ENCODE results near the gene BDP1.
"Not testable (repeated sequence)": the region's sequence is repeated elsewhere in the genome, so short reads cannot be mapped to it uniquely, and the experiment has no call there.

The BDP1 gene

GRCh38 chr5:71447218-71447808 is 8.1 kb upstream of the BDP1 start:
- not testable (repeated sequence) for H3K4me1 ChIP-seq (ENCODE audit: insufficient read depth, low read length); H3K4me2 ChIP-seq (ENCODE audit: insufficient read depth, low read length); H3K9me3 ChIP-seq (ENCODE audit: insufficient read depth, low read length, severe bottlenecking); H3K27me3 ChIP-seq (ENCODE audit: insufficient read depth, low read length, poor library complexity); H3K36me3 ChIP-seq (ENCODE audit: insufficient read depth, low read length); H3K9ac ChIP-seq (ENCODE audit: low read depth, low read length); H3K27ac ChIP-seq (ENCODE audit: low read length); H3K79me2 ChIP-seq (ENCODE audit: insufficient read depth, low read length); H4K20me1 ChIP-seq (ENCODE audit: insufficient read depth, low read length); H3K4me3 ChIP-seq (ENCODE audit: low read depth in 1 of 2, low read length in 2 of 2); H2AFZ ChIP-seq (ENCODE audit: low read depth, low read length)
- DNase-seq (peak; percentile 59), ATAC-seq (ENCODE audit: insufficient read depth, low read depth) (peak; percentile 100)
- peak; percentile 47 for TF ChIP-seq CTCF (IDR thresholded peaks at IDR 0.05; ENCODE audit: borderline replicate concordance, extremely low read depth, low read length, poor library complexity, severe bottlenecking)

GRCh38 chr5:71452876-71453275 is 2.6 kb upstream of the BDP1 start:
- Histone ChIP-seq H3K4me3 (ENCODE audit: low read depth in 1 of 2, low read length in 2 of 2) (no peak overlapping the region), H4K20me1 (ENCODE audit: insufficient read depth, low read length) (peaks cover 5% of the 10 kb centered on the region; the same call in 1 of the 2 replicates), H2AFZ (ENCODE audit: low read depth, low read length) (no peak overlapping the region), H3K36me3 (ENCODE audit: insufficient read depth, low read length) (peaks cover 5% of the 10 kb centered on the region), H3K79me2 (ENCODE audit: insufficient read depth, low read length) (peaks cover 24% of the 10 kb centered on the region), H3K4me1 (ENCODE audit: insufficient read depth, low read length) (peaks cover 23% of the 10 kb centered on the region), H3K27ac (ENCODE audit: low read length) (no peak overlapping the region), H3K4me2 (ENCODE audit: insufficient read depth, low read length) (no peak overlapping the region), H3K9ac (ENCODE audit: low read depth, low read length) (no peak overlapping the region), H3K27me3 (ENCODE audit: insufficient read depth, low read length, poor library complexity) (no peaks in the 10 kb centered on the region), H3K9me3 (ENCODE audit: insufficient read depth, low read length, severe bottlenecking) (no peaks in the 10 kb centered on the region)
- DNase-seq (no peak), ATAC-seq (ENCODE audit: insufficient read depth, low read depth) (no peak)
- TF ChIP-seq CTCF (IDR thresholded peaks at IDR 0.05; ENCODE audit: borderline replicate concordance, extremely low read depth, low read length, poor library complexity, severe bottlenecking), result no peak
- TF ChIP-seq EZH2 (IDR thresholded peaks at IDR 0.05; ENCODE audit: borderline replicate concordance, low read depth, low read length, severe bottlenecking), result no peak

GRCh38 chr5:71454913-71455312 is 538 bp upstream of the BDP1 start:
- Histone ChIP-seq H3K4me2 (ENCODE audit: insufficient read depth, low read length) (peak overlapping the region; percentile 83), H3K79me2 (ENCODE audit: insufficient read depth, low read length) (peaks cover 43% of the 10 kb centered on the region), H3K9ac (ENCODE audit: low read depth, low read length) (peak overlapping the region; percentile 94; the same call in 1 of the 2 replicates), H3K4me3 (ENCODE audit: low read depth in 1 of 2, low read length in 2 of 2) (peak overlapping the region; percentile 97 to 100), H3K27ac (ENCODE audit: low read length) (no peak overlapping the region), H2AFZ (ENCODE audit: low read depth, low read length) (peak overlapping the region; percentile 98), H3K27me3 (ENCODE audit: insufficient read depth, low read length, poor library complexity) (no peaks in the 10 kb centered on the region), H3K36me3 (ENCODE audit: insufficient read depth, low read length) (peaks cover 21% of the 10 kb centered on the region), H4K20me1 (ENCODE audit: insufficient read depth, low read length) (peaks cover 8% of the 10 kb centered on the region; the same call in 1 of the 2 replicates), H3K4me1 (ENCODE audit: insufficient read depth, low read length) (peaks cover 23% of the 10 kb centered on the region), H3K9me3 (ENCODE audit: insufficient read depth, low read length, severe bottlenecking) (no peaks in the 10 kb centered on the region)
- DNase-seq, result no peak
- no peak for ATAC-seq (ENCODE audit: insufficient read depth, low read depth)
- no peak for TF ChIP-seq CTCF (IDR thresholded peaks at IDR 0.05; ENCODE audit: borderline replicate concordance, extremely low read depth, low read length, poor library complexity, severe bottlenecking)
- TF ChIP-seq EZH2 (IDR thresholded peaks at IDR 0.05; ENCODE audit: borderline replicate concordance, low read depth, low read length, severe bottlenecking), result no peak
